KBM-7 (cell line): ENCODE data around the gene C1orf185.

ENCODE experiments used
- DNase-seq: peaks from one replicate; pipeline ENCODE4 v3.0.0-alpha.2; 2015
- in situ Hi-C: fragments of 300-500 bp; cut with MboI; formaldehyde crosslinking; loops from 2 replicates; pipeline ENCODE4 v1.14.3; 2020; ENCODE audit warnings: low sequenced_read_pairs, low pct_unique_long_range_greater_than_20kb, mixed read lengths

Gene C1orf185

DNA sequence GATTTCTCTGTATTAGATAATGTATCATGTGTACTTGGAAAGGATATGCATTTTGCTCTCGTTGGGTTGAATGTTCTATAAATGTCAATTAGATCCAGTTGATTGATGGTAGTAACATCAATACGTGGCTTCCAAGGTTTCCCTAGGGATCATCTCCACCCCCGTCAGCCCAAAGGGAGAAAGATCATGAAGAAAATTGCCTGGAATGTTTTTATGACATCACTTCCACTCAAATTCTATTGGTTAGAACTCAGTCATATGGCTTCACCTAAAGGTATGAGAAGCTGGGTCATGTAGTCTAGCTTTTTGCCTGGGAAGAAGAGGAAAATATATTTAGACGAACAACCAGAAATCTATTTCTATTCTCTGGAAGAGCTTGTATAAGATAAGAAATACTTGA is at the start of gene C1orf185:
TSS of gene C1orf185 (plus strand) at position 253 of the 400 bp plus-strand sequence. CDS start at position 259, 6 bp downstream.
- in situ Hi-C loops, result no loop called here
- DNase-seq, result no peak

DNA sequence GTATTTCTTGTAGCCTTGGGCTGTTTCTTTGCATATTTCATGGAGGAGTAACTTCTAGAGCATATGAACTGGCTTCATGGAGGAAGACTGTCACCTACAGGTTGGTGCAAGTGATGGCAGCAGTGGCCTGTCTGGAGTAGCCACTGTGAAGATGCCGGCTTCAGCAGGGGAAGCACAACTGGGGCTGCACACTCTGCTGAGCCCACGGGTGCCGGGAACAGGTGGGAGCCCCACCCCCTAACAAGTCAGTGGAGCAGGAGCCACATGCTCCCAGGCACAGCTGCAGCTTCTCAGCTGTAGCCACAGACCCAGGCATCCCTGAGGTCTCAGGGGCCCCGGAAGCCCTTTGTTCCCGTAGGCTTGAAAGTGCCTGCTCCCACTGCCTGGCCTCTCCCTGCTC is 43.2 kb upstream of the C1orf185 start:
- DNase-seq, result peak; percentile 33
- in situ Hi-C loops, result no loop called here

DNA sequence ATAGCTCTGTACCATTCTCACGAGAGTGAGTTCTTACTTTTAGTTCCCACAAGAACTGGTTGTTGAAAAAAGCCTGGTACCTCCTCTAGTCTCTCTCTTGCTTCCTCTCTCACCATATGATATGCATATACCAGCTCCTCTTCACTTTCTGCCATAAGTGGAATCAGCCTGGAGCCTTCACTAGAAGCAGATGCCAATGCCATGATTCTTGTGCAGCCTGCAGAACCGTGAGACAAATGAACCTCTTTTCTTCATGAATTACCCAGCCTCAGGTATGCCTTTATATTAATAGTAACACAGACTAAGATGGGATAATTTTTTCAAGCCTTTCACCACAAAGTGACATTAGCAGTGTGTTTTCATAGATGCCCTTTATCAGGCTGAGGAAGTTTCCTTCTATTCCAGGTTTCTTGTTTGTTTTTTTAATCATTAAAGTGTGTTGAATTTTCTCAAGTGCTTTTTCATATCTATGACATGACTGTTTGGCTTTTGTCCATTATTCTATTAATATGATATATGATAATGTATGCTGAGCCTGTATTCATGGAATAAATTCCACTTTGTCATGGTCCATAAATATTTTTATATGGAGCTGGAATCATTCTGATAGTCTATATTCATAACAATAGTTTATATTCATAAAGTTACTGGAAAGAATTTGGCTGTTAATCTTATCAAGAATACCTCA is 40.7 kb upstream of the C1orf185 start:
- DNase-seq, result no peak
- in situ Hi-C loops, result no loop called here

DNA sequence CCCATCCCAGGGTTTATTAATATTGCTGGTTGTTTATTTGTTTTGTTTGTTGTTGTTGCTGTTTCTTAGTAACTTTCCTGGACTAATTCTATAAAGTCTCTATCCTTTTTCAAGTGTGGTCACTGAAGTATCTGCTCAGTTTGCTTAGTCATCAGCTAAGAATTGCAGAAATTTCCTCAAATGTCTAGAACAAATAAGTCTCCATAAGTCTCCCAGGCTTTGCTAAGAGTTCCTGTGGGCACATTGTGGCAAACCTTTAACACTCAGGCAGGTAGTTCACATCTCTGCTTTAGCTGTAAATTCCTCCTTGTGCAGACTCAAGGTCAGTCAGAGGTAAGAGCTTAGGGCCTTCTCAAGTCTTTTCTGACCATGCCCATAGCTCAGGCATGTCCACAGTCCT is 38.9 kb upstream of the C1orf185 start:
- DNase-seq, result no peak
- in situ Hi-C loops, result no loop called here

DNA sequence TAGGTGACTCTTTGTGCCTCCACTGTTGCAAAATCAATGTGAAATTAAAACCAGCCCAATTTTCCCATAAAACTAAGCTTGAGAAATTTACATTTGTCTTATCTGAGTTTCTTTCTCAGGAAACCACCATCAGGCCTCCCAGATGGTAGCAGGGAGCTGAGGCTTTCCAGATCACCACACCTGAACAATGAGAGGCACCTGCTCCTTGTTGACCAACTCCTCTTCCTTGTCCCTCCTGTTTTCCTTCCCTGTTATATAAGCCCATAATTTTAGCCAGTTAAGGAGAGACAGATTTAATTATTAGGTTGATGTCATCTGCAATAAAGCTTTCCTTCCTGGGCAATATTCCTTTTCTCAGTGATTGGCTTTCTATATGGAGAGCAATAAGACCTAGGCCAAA is 32.0 kb upstream of the C1orf185 start:
- in situ Hi-C loops, result no loop called here
- no peak for DNase-seq

DNA sequence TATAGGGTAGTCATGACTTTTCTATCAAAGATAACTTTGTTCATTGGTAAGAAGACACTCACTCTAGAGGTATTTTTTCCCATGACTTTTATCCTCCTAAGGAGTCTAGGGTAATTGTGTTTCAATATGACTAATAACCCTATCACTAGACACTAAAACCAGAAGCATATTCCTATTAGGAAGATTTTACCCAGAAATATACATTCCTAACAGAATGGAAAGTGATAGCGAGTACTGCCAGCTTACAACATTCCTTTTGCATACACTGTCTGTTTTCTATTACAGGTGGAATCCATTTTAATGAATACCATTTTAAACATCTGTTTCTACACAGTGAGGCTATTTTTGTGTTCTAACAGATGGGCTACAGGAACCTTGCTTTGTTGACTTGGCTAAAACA is 31.4 kb upstream of the C1orf185 start:
- DNase-seq, result no peak

DNA sequence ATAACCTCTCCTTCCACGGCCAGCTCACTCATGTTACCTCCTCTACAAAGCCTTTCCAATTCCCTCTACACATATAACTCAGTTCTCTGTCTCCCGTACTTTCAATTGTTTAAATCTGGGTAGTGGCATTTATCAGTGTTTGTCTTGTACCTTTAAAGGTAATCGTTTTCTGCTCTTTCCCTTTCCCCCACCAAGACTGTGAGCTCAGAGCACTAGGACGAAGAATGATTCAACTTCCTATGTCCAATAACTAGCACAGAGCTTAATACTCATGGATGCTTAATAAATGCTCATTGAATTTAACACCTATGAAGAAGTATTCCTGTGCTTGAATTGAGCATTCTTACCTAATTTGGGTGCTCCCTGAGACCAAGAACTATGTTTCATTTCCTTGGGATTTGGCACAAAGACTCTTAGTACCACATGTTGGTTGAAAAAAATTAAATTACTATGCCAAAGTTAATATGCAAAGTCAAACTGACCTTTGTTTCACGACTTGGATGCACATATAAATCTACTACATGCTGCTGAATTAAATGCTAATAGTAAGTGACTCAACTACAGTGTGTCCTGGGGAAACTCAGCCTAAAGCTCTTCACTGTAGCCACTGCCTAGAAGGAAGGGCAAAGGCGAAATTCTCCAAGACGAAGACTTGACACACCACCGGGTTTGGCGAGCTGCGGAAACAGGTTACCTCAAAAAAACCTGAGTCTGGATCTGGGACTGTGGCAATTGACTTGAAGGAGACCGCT is 30.6 kb upstream of the C1orf185 start:
- DNase-seq, result no peak
- in situ Hi-C loops, result no loop called here

More for the DNA sequence above, 31.4 kb upstream of the C1orf185 start:
- in situ Hi-C loops, result no loop called here

DNA sequence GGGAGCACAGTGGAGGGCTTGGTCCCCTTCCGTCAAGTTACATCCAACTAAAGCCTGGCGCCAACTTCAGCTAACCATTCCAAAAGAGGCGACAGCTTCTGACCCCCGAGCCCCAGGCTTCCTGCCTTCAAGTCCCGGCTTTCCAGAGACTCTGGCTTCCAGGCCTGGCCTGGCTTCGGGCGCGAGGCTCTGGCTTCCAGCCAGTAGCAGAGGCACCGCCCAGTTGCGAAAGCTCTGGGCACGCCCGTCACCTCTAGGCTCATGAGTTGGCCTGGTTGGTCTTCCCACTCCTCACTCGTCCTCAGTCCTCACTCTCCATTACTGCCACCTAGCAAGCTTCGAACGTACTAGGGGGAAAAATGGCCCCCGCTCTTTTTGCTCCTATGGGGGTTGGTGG is 30.0 kb upstream of the C1orf185 start:
- no peak for DNase-seq
- in situ Hi-C loops, result no loop called here

DNA sequence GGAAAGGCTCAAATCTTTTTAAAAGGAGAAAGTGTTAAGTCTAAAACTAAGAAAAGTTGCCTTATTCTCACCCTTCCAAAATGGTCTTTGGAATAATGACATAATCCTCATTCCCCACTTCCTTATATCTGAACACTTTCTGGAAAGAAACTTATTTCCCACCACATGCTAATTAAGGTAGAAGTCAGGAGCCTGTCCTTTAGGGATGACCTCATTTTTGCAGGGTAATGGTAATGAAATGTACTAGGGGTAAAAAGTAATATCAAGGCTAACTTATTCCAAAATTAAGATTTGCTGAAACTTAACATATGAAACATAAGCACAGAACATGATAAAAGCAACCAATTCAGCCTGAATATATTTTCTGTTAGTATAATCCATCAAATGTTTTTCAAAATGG is 29.4 kb upstream of the C1orf185 start:
- in situ Hi-C loops, result no loop called here

DNA sequence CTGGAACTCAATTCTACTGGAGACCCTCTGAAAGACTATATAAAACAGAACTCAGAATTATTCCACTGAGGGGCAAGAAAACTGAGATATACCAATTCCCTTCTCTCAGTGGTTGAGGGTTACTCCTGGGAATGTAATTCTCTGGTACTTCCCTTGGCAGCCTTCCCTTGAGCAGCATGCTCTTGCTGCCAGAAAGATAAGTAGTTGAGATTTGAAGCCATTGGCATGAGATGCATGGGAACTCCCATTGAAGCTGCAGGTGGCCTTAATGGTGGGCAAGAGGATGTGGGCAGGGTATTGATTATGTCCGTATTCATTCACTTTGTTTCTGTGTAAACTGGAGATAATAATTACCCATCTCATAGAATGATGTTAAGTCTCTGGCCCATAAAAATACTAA is 28.6 kb upstream of the C1orf185 start:
- in situ Hi-C loops, result no loop called here
- no peak for DNase-seq

More for the DNA sequence above, 29.4 kb upstream of the C1orf185 start:
- DNase-seq, result no peak

DNA sequence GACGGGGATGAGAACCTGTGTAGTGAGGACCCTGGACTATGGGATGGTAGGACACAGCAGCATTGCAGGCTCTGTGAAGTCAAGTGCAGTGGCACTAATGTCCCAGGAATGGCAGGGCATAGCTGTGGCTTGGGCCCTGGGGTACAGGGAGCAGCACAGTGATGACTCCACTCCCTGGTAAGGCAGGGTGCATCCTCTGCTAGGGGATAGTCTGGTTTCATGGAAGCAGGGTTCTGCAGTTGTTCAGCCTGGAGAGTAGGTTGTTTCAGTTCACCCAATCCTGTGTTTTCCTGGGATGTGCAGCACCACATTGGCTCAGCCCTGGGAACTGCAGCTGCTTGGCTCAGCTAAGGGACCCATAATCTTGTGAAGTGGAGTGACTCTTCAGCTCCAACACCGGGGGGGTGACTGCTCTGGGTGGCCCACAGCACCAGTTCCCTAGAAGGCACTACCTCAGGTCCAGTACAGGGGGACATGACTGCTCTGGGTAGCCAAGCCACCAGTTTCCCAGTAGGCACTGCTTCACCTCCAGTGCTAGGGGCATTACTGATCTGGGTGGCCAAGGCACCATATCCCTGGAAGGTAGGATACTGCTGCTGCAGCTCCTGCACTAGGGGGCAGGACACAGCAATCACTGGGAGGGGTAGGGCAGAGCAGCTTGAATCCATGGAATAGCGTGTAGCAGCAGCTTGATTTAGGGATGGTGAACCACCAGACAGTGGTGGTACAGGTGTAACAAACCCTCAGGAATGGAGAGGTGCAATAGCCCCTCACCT is 15.3 kb upstream of the C1orf185 start:
- no peak for DNase-seq
- in situ Hi-C loops, result no loop called here

DNA sequence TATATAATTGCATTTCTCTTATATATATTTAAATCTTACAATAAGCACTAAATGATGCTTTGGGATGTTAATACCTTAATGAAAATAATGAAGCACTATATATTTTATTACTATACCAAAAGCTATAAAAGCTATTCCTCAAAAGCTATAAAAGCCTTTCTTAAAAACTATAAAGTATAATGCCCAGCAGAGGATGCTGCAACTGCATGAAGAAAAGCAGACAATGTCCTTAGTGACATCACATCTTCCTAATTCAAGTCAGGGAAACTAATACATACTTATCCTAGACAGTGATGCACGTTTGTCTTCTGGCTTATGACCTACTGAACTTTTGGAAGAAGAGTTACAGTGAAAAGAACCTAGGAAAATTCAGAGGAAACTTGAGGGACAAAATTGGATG is 13.6 kb upstream of the C1orf185 start:
- in situ Hi-C loops, result no loop called here
- DNase-seq, result peak; percentile 5

DNA sequence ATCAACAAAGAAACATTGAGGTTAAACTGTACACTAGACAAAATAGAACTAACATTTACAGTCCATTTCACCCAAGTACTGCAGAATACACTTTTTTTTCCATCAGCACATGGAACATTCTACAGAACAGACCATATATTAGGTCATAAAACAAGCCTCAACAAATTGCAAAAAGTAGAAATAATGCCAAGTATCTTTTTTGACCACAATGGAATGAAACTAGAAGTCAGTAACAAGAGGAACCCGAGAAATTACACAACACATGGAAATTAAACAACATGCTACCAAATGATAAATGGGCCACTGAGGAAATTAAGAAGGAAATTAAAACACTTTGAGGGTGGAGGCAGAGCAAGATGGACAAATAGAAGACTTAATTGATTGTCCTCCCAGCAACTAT is 8.4 kb upstream of the C1orf185 start:
- DNase-seq, result no peak
- in situ Hi-C loops, result no loop called here

DNA sequence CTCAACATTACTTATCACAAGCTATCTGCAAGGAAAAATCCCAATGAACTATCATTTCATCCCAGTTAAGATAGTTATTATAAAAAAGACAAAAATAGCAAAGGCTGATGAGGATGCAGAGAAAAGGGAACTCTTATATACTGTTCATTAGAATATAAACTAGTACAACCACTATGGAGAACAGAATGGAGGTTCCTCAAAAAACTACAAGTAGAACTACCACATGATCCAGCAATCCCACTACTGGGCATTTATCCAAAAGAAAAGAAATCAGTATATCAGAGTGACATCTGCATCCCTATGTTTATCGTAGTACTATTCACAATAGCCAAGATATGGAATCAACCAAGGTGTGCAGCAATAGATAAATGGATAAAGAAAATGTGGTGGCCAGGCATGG is 4.9 kb upstream of the C1orf185 start:
- in situ Hi-C loops, result no loop called here
- DNase-seq, result no peak

DNA sequence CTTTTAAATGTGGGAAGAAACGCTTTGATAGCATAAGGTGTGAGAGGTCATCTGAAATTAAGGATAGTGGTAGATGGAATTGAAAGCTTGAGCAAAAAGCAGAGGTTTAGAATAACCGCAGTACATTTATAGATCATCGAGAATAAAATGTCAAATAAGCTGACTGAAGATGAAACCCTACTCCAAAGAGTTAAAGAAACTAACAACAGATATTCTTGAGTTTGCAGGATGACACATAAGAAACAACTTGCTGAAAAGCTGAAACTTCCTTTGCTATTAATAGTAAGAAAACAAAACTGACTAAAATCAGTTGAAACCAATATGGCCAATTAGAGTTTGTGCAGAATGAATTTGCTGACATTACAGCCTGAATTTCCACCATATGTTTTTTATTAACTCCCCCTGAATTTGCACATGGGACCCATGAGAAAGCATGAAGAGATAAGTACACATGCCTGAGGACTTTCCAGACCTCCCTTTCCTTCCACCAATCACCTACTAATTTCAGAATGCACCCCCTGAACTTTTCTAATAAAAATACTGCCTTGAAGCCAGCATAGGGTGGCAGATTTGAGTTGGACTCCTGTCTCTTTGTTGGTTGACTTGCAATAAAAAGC is 1.7 kb upstream of the C1orf185 start:
- in situ Hi-C loops, result no loop called here
- DNase-seq, result no peak

DNA sequence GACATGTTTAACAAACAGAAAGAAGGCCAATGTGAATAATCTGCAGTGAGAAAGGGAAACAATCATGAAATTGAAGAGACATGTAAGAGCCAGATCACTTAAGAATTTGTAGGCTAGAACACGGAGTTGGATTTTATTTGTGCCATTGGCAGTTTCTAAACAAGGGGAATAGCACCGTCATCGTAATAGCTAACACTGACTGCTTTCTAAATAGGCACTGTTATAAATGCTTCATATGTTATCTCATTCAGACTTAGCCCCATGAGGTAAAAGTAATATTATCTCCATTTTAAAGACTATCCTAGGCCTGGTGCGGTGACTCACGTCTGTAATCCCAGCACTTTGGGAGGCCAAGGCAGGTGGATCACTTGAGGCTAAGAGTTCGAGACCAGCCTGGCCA is 12.1 kb downstream of the C1orf185 start:
- DNase-seq, result no peak
- in situ Hi-C loops, result no loop called here

DNA sequence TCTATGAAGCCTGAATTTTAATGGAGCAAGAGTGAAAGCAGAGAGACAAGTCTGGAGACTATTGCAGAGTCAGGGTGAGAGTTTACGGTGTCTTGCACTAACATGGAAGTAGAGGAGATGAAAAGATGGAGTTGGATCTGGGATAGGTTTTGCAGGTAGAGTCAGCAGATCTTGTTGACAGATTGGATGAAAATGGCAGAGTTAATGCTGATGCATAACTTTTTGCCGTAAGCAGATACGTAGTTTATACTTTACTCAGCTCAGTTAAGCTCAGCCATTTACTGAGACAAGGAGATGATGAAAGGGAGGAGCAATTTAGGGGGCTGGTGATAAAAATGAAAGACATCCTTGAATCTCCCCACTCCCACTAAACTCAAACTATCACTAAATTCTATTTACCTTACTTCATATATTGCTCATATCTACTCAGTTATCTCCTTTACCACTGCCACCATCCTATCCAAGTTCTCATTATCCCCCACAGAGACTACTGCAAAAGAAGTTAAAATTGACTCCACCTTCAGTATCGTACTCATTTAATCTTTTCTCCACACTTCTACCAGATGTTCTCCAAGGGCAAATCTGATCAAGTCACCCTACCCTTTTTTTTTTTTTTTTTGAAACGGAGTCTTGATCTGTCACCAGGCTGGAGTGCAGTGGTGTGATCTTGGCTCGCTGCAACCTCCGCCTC is 13.8 kb downstream of the C1orf185 start:
- in situ Hi-C loops, result no loop called here
- DNase-seq, result no peak

DNA sequence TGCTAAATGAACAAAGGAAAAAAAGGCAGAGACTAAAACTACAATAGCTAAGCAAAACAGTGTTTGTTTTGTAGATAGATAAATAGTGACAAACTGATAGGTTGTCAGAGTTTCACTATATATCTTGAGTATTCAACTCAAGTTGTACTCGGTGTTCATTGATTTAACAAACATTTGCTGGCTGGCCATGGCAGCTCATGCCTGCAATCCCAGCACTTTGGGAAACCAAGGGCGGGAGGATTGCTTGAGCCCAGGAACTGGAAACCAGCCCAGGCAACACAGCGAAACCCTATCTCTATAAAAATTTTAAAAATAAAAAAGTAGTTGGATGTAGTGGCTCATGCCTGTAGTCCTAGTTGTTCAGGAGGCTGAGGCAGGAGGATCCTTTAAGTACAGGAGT is 17.3 kb downstream of the C1orf185 start:
- no peak for DNase-seq
- in situ Hi-C loops, result no loop called here

DNA sequence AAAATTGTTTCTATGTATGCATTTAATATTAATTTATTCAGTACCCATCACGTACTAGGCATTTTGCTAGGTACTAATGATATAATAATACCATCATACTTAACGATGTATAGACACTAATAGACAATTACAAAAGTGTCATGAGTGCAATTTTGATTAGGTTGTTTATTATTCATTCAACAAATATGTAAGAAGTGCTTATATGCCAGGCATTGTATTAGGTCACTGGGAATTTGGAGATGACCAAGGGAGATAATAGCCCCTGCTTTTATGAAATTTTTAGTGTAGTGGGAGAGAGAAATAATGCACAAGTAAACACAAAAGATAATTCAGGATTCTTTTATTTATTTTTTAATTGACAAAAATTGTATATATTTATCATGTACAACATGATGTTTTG is 18.6 kb downstream of the C1orf185 start:
- in situ Hi-C loops, result no loop called here
- DNase-seq, result no peak
